Keratinocyte (primary cell): ENCODE results near the gene ZBED6. TPM values are rescaled to one million over a fixed set of nuclear protein-coding genes. Genes with fewer than 3 reads are reported as not detected.
A peak's percentile ranks its signal among the peaks of the same experiment; 100 is the strongest.

Experiments used
- DNase-seq: peaks from one replicate; pipeline ENCODE4 v3.0.0-alpha.2; 2011; ENCODE audit warnings: low read depth, missing footprints, low spot score
- FAIRE-seq: peaks from 2 replicates; lab custom pipeline; 2011; peaks lifted over from hg19 to GRCh38; lab: Jason Lieb, UNC
- H2AFZ ChIP-seq: 2 replicates; pipeline ENCODE4 v1.6.0; 2012; ENCODE audit warnings: low read length, control low read depth, inconsistent platforms; ENCODE audit not compliant: control insufficient read depth
- H3K27ac ChIP-seq: 2 replicates; pipeline ENCODE4 v1.5.1; 2011; ENCODE audit warnings: low read length; ENCODE audit not compliant: control insufficient read depth, insufficient read depth
- H3K27me3 ChIP-seq: 3 replicates; pipeline ENCODE4 v1.6.0; 2011; ENCODE audit warnings: low read length; ENCODE audit not compliant: control insufficient read depth, insufficient read depth; ENCODE audit errors: extremely low read depth
- H3K36me3 ChIP-seq, 2 experiments: 2 replicates in 1 of 2; 3 replicates in 1 of 2; pipeline ENCODE4 v1.5.1; 2011; ENCODE audit warnings: low read length in 2 of 2, mild to moderate bottlenecking in 1 of 2; ENCODE audit not compliant: control insufficient read depth in 2 of 2, insufficient read depth in 2 of 2; ENCODE audit errors: extremely low read depth in 1 of 2
- H3K4me1 ChIP-seq: 3 replicates; pipeline ENCODE4 v1.5.1; 2011; ENCODE audit warnings: low read length; ENCODE audit not compliant: control insufficient read depth, insufficient read depth; ENCODE audit errors: extremely low read depth
- H3K4me2 ChIP-seq: 3 replicates; pipeline ENCODE4 v1.6.0; 2011; ENCODE audit warnings: low read depth, low read length; ENCODE audit not compliant: control insufficient read depth, insufficient read depth; ENCODE audit errors: extremely low read depth
- H3K4me3 ChIP-seq, 3 experiments: fragments of 200-600 bp in 1 of 3; sonication (generic) in 1 of 3; 2 replicates in 2 of 3; 3 replicates in 1 of 3; pipeline ENCODE4 v1.5.1; 2011 to 2016; ENCODE audit warnings: low read length in 3 of 3, mild to moderate bottlenecking in 3 of 3, control low read depth in 2 of 3, inconsistent platforms in 1 of 3, low read depth in 1 of 3, mixed read lengths in 1 of 3, mixed run types in 1 of 3, moderate library complexity in 1 of 3; ENCODE audit not compliant: control insufficient read depth in 2 of 3, insufficient read depth in 2 of 3; ENCODE audit errors: extremely low read depth in 1 of 3
- H3K79me2 ChIP-seq: 2 replicates; pipeline ENCODE4 v1.6.0; 2012; ENCODE audit warnings: low read length; ENCODE audit not compliant: control insufficient read depth, insufficient read depth
- H3K9ac ChIP-seq: 3 replicates; pipeline ENCODE4 v1.6.0; 2011; ENCODE audit warnings: low read length; ENCODE audit not compliant: control insufficient read depth, insufficient read depth; ENCODE audit errors: extremely low read depth
- H3K9me1 ChIP-seq: 3 replicates; pipeline ENCODE4 v1.6.0; 2011; ENCODE audit warnings: low read length; ENCODE audit not compliant: control insufficient read depth, insufficient read depth; ENCODE audit errors: extremely low read depth
- H3K9me3 ChIP-seq: 2 replicates; pipeline ENCODE4 v1.5.1; 2012; ENCODE audit warnings: low read depth, low read length; ENCODE audit not compliant: control insufficient read depth
- H4K20me1 ChIP-seq: 3 replicates; pipeline ENCODE4 v1.6.0; 2011; ENCODE audit warnings: low read length; ENCODE audit not compliant: control insufficient read depth, insufficient read depth; ENCODE audit errors: extremely low read depth
- CTCF ChIP-seq, 3 experiments: IDR thresholded peaks in 1 of 3; conservative IDR thresholded peaks in 1 of 3; optimal IDR thresholded peaks in 1 of 3; 2 replicates in 2 of 3; 3 replicates in 1 of 3; pipeline versions ENCODE3 to v1.5.1; 2011; ENCODE audit warnings: low read length in 3 of 3, mild to moderate bottlenecking in 3 of 3, moderate library complexity in 2 of 3, control low read depth in 1 of 3, inconsistent platforms in 1 of 3; ENCODE audit not compliant: insufficient read depth in 2 of 3; ENCODE audit errors: extremely low read depth in 1 of 3
- EZH2 ChIP-seq: IDR thresholded peaks from one replicate; pipeline ENCODE4 v1.6.1; 2012; ENCODE audit warnings: inconsistent platforms, mild to moderate bottlenecking, low read length, moderate library complexity
- dilution Hi-C: fragments of 300-500 bp; cut with MboI; formaldehyde crosslinking; loops from one replicate; pipeline ENCODE4 v1.7.0; 2020; ENCODE audit warnings: low sequenced_read_pairs; ENCODE audit not compliant: extremely low pct_ligation_motif_present
- polyA minus RNA-seq, 3 experiments: library from RNA; depleted of rRNA, polyadenylated mRNA; stranded (reverse); fragments of >200 nt; gene quantifications; 1 replicate in 1 of 3; 2 replicates in 1 of 3; 3 replicates in 1 of 3; pipeline ENCODE4 v1.2.3, GENCODE V29; 2011
- polyA plus RNA-seq, 5 experiments: library from polyadenylated mRNA; depleted of rRNA in 3 of 5; stranded (reverse) in 3 of 5; stranded (forward) in 1 of 5; unstranded in 1 of 5; fragments of >200 nt; gene quantifications; 1 replicate in 1 of 5; 2 replicates in 3 of 5; 3 replicates in 1 of 5; pipeline versions ENCODE4 v1.2.1 to v1.2.3, GENCODE V29; 2011 to 2012; ENCODE audit warnings: missing spikeins in 2 of 5, low read depth in 1 of 5, low replicate concordance in 1 of 5

ZBED6 gene
- polyA plus RNA-seq (8.9 to 11.6 TPM (median 9.6 TPM) in 3 replicates), polyA minus RNA-seq (14.8 to 38.8 TPM (median 31.3 TPM) in 3 replicates)
- 5.6 TPM for polyA plus RNA-seq (2011; ENCODE audit: low read depth)
- 2.9 and 5.3 TPM in 2 replicates for polyA plus RNA-seq (2011; cell fraction: cytosol; rRNA removed)
- polyA plus RNA-seq (2011; cell fraction: nucleus; rRNA removed): 16.2 and 17.5 TPM in 2 replicates
- 4.6 and 4.8 TPM in 2 replicates for polyA plus RNA-seq (2012; ENCODE audit: low replicate concordance)
- polyA minus RNA-seq (2011; cell fraction: cytosol; rRNA and poly(A)+ RNA removed): 8.2 TPM
- 24.0 and 42.6 TPM in 2 replicates for polyA minus RNA-seq (2011; cell fraction: nucleus; rRNA and poly(A)+ RNA removed)

GRCh38 chr1:203795441-203796235 lies at the start of gene ZBED6, which contains the start of gene ZC3H11A:
TSS of gene ZBED6 (plus strand) at chr1:203795623. CDS start at chr1:203797523, 1,900 bp downstream.
TSS of gene ZC3H11A (plus strand) at chr1:203795623. CDS start at chr1:203817071, 21,448 bp downstream.
- FAIRE-seq: peak; percentile 69
- Histone ChIP-seq H3K4me3 (peak within 1 kb of the TSS; percentile 69 to 79 (median 76)), H3K79me2 (peaks cover 47% of the 10 kb centered on the region), H3K4me2 (peak within 1 kb of the TSS; percentile 93), H3K9me3 (no peaks in the 10 kb centered on the region), H2AFZ (peak within 1 kb of the TSS; percentile 75), H3K27ac (peak within 1 kb of the TSS; percentile 98), H3K9me1 (peaks cover 3% of the 10 kb centered on the region), H4K20me1 (peaks cover 9% of the 10 kb centered on the region), H3K27me3 (no peaks in the 10 kb centered on the region), H3K9ac (peak within 1 kb of the TSS; percentile 98), H3K4me1 (peaks cover 40% of the 10 kb centered on the region), H3K36me3 (peaks cover 3 to 24% of the 10 kb centered on the region in 2 experiments)
- peak; percentile 92 for DNase-seq
- TF ChIP-seq EZH2 (no peak), CTCF (optimal IDR thresholded peaks at IDR 0.05 in 1 of 3, IDR thresholded peaks at IDR 0.05 in 1 of 3, conservative IDR thresholded peaks at IDR 0.05 in 1 of 3; ENCODE audit: extremely low read depth in 1 of 3, insufficient read depth in 2 of 3, low read length in 3 of 3) (no peak)
- dilution Hi-C loops: loop anchor here (10.0 kb wide), 1 partner anchor 71 kb away; no protein-coding TSS in a partner anchor

GRCh38 chr1:203746281-203746680 lies 49.1 kb upstream of the ZBED6 start:
- Histone ChIP-seq H3K36me3 (peaks cover 3% of the 10 kb centered on the region in 2 experiments), H3K4me1 (peaks cover 36% of the 10 kb centered on the region), H3K4me3 (no peak overlapping the region), H3K79me2 (no peaks in the 10 kb centered on the region), H2AFZ (no peak overlapping the region), H3K9ac (no peak overlapping the region), H3K27me3 (no peaks in the 10 kb centered on the region), H3K27ac (no peak overlapping the region), H3K9me3 (no peaks in the 10 kb centered on the region), H4K20me1 (no peaks in the 10 kb centered on the region), H3K9me1 (no peaks in the 10 kb centered on the region), H3K4me2 (no peak overlapping the region)
- DNase-seq (no peak), FAIRE-seq (no peak)
- dilution Hi-C loops: no loop called here
- no peak for TF ChIP-seq EZH2
- no peak for TF ChIP-seq CTCF (optimal IDR thresholded peaks at IDR 0.05 in 1 of 3, IDR thresholded peaks at IDR 0.05 in 1 of 3, conservative IDR thresholded peaks at IDR 0.05 in 1 of 3; ENCODE audit: extremely low read depth in 1 of 3, insufficient read depth in 2 of 3, low read length in 3 of 3)
